ENCODE data around the gene PACS2. TPM values are rescaled to one million over a fixed set of nuclear protein-coding genes. Genes with fewer than 3 reads are reported as not detected.

PACS2 gene
- total and polyA plus RNA-seq, 2 experiments from 2014 or later, result 10.0 to 39.7 TPM

DNA sequence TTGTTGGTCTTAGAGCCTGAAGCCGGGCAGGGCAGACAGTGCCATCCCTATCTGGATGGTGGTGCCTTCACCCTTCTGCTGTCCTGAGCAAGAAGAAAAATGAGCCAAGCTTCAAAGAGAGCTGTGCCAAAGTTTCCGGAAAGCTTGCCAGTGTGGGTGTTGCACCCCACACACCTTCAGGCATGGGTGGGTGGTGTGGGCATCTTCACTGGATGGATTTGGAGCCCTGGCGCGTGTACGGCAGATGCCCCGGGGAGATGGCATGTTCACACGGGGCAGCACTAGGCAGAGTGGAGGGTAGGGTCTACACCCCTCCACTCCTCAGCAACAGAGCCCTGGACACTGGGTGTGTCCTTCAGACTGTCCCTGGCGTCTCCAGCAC lies 33.0 kb downstream of the PACS2 start:
- H3K4me3 ChIP-seq, result no peak overlapping the region
- no peaks in the 10 kb centered on the region for H3K9me2 ChIP-seq (ENCODE audit: insufficient read depth)
- H4K20me1 ChIP-seq (ENCODE audit: insufficient read depth), result 0 out of 2 replicates have a peak, but pooled peaks cover 5% of the 10 kb centered on the region
- H2AFZ ChIP-seq, result no peak overlapping the region
- no peaks in the 10 kb centered on the region for H3K36me3 ChIP-seq (ENCODE audit: low read depth)
- in situ Hi-C loops (cut with MboI), result no loop called here
- DNase-seq, result no peak
- peaks cover 31% of the 10 kb centered on the region for H3K79me2 ChIP-seq (ENCODE audit: insufficient read depth)
- H3K9ac ChIP-seq, result no peak overlapping the region
- 0 out of 2 replicates have a peak, but pooled peaks cover 4% of the 10 kb centered on the region for H3F3A ChIP-seq (ENCODE audit: insufficient read depth)
- 82 to 84% methylated on average over 8 of the region's 8 CpGs for WGBS, 2 experiments (ENCODE audit: low coverage in 1 of 2, low lambda C conversion rate in 2 of 2, missing lambda C conversion rate in 2 of 2)
- no peaks in the 10 kb centered on the region for H3K4me1 ChIP-seq (ENCODE audit: insufficient read depth)
- no peak overlapping the region for H3K4me2 ChIP-seq (ENCODE audit: unreplicated experiment)
- TF ChIP-seq EZH2 (IDR thresholded peaks at IDR 0.05; ENCODE audit: insufficient read depth, poor library complexity, severe bottlenecking) (no peak), EZH2phosphoT487 (IDR thresholded peaks at IDR 0.05; ENCODE audit: insufficient read depth, low read depth) (no peak)
- H3K9me3 ChIP-seq (ENCODE audit: low read depth), result no peaks in the 10 kb centered on the region
- H3K27ac ChIP-seq, result no peak overlapping the region
- no peaks in the 10 kb centered on the region for H3K27me3 ChIP-seq (replicated peaks; ENCODE audit: insufficient read depth)

DNA sequence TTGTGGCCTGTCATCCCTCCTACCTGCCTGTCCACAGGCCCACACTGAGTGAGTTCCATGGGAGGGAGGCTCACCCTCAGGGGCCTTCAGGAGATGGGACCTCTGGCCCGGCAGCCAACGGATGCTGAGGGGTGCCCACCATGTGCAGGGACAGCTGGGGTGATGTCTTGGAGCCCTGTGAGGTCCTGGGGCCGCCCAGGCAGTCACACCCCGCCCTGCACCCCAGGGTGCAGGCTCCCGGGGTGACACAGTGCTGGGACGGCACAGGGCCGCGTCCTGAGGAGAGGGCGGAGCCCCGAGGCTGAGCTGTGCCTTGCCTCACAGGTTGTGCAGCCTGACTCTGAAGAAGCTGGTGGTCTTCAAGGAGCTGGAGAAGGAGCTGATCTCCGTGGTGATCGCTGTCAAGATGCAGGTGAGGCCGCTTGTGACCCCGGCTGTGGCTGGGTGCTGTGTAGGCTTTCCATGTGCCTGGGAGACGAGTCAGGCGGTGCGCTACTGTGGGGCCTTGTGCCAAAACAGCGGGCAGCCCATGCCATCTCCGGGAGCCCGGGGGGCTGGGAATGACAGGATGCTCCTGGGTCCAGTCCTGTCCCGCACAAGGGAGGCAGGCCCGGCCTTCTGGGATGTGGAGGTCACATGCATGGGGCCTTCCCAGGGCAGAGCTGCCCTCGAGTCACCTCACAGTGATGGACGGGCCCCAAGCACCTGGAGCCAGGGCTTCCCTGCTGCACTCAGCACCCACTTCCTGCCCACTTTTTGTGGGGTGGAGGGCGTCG lies 33.8 kb downstream of the PACS2 start:
- WGBS, 2 experiments (ENCODE audit: low coverage in 1 of 2, low lambda C conversion rate in 2 of 2, missing lambda C conversion rate in 2 of 2), result 87 to 88% methylated on average over 24 to 26 of the region's 26 CpGs
- no peak overlapping the region for H3K27ac ChIP-seq

DNA sequence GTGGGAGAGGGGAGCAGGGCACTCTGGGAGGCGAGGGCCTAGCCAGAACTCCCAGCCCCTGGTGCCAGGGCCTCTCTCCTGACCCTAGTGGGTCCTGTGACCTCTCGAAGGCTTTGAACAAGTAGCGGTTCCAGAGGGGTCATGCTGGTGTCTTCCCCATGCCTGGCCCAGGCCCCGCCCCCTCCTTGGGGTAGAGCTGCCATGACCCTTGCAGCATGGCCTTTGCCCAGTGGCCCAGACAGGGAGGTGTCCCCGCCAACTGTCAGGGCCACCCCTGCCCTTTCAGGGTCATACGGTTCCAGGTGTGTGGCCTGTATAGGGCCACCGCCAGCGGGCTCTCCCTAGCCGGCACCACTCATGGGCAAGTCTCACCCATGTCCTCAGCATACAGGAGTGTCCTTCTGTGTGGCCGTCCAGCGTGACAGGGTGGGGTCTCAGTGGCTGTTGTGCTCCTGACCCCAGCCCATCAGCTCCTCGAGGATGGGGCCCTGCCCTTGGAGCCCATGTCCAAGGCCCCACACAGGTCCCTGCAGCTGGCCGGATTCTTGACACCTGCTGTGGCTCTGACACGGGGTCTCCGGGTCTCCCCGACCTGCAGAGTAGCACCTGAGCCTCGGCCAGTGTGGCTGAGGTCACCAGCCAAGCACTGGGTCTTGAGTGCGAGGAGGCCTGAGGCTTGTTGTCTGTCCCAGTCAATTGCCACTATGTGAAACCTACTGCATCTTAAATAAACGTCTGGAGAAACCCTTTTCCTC lies 34.6 kb downstream of the PACS2 start:
- TF ChIP-seq EZH2 (IDR thresholded peaks at IDR 0.05; ENCODE audit: insufficient read depth, poor library complexity, severe bottlenecking) (no peak), EZH2phosphoT487 (IDR thresholded peaks at IDR 0.05; ENCODE audit: insufficient read depth, low read depth) (no peak)
- DNase-seq, result no peak
- Histone ChIP-seq H3K36me3 (ENCODE audit: low read depth) (no peaks in the 10 kb centered on the region), H3F3A (ENCODE audit: insufficient read depth) (0 out of 2 replicates have a peak, but pooled peaks cover 4% of the 10 kb centered on the region), H3K4me2 (ENCODE audit: unreplicated experiment) (no peak overlapping the region), H3K9me2 (ENCODE audit: insufficient read depth) (no peaks in the 10 kb centered on the region), H3K79me2 (ENCODE audit: insufficient read depth) (peaks cover 17% of the 10 kb centered on the region), H3K9ac (no peak overlapping the region), H3K9me3 (ENCODE audit: low read depth) (no peaks in the 10 kb centered on the region), H3K27me3 (replicated peaks; ENCODE audit: insufficient read depth) (no peaks in the 10 kb centered on the region), H2AFZ (no peak overlapping the region), H3K4me3 (no peak overlapping the region), H3K4me1 (ENCODE audit: insufficient read depth) (no peaks in the 10 kb centered on the region), H3K27ac (no peak overlapping the region), H4K20me1 (ENCODE audit: insufficient read depth) (0 out of 2 replicates have a peak, but pooled peaks cover 5% of the 10 kb centered on the region)
- 85 to 87% methylated on average over 19 of the region's 19 CpGs for WGBS, 2 experiments (ENCODE audit: low coverage in 1 of 2, low lambda C conversion rate in 2 of 2, missing lambda C conversion rate in 2 of 2)
- in situ Hi-C loops (cut with MboI), result no loop called here

More for the DNA sequence above, 33.8 kb downstream of the PACS2 start:
- DNase-seq, result no peak
- no peak for TF ChIP-seq EZH2 (IDR thresholded peaks at IDR 0.05; ENCODE audit: insufficient read depth, poor library complexity, severe bottlenecking)
- TF ChIP-seq EZH2phosphoT487 (IDR thresholded peaks at IDR 0.05; ENCODE audit: insufficient read depth, low read depth), result no peak
- in situ Hi-C loops (cut with MboI), result no loop called here
- Histone ChIP-seq H3K9me2 (ENCODE audit: insufficient read depth) (no peaks in the 10 kb centered on the region), H3K9ac (no peak overlapping the region), H3K4me2 (ENCODE audit: unreplicated experiment) (no peak overlapping the region), H3K79me2 (ENCODE audit: insufficient read depth) (peaks cover 24% of the 10 kb centered on the region), H3K4me3 (no peak overlapping the region), H3K9me3 (ENCODE audit: low read depth) (no peaks in the 10 kb centered on the region), H4K20me1 (ENCODE audit: insufficient read depth) (0 out of 2 replicates have a peak, but pooled peaks cover 5% of the 10 kb centered on the region), H3K4me1 (ENCODE audit: insufficient read depth) (no peaks in the 10 kb centered on the region), H3F3A (ENCODE audit: insufficient read depth) (0 out of 2 replicates have a peak, but pooled peaks cover 4% of the 10 kb centered on the region), H2AFZ (no peak overlapping the region), H3K27me3 (replicated peaks; ENCODE audit: insufficient read depth) (no peaks in the 10 kb centered on the region), H3K36me3 (ENCODE audit: low read depth) (no peaks in the 10 kb centered on the region)

DNA sequence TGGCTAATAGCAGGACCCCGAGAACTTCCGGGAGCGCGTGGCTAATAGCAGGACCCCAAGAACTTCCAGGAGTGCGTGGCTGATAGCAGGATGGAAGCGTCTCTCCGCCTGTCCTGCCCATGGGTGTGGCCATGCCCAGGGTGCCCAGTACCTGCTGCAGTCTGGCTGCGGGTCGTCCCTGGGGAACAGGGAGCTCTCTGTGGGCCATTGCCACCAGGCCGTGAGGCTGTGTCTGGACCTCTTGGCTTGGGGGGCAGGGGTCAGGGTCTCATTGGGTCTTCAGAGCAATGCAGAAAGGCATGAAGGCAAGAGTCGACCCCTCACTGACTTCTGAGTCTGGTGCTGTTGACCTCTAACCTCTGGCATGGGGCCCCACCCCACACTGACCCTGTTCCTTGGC lies 35.4 kb downstream of the PACS2 start:
- H2AFZ ChIP-seq, result no peak overlapping the region
- no peak overlapping the region for H3K27ac ChIP-seq
- no peak for DNase-seq
- no peaks in the 10 kb centered on the region for H3K36me3 ChIP-seq (ENCODE audit: low read depth)
- no peaks in the 10 kb centered on the region for H3K9me2 ChIP-seq (ENCODE audit: insufficient read depth)
- WGBS, 2 experiments (ENCODE audit: low coverage in 1 of 2, low lambda C conversion rate in 2 of 2, missing lambda C conversion rate in 2 of 2), result 89 to 91% methylated on average over 4 to 11 of the region's 11 CpGs
- no peaks in the 10 kb centered on the region for H3K4me1 ChIP-seq (ENCODE audit: insufficient read depth)
- H3K9ac ChIP-seq, result no peak overlapping the region
- 0 out of 2 replicates have a peak, but pooled peaks cover 5% of the 10 kb centered on the region for H4K20me1 ChIP-seq (ENCODE audit: insufficient read depth)
- peaks cover 8% of the 10 kb centered on the region; the same call in 1 of the 2 replicates for H3K79me2 ChIP-seq (ENCODE audit: insufficient read depth)
- in situ Hi-C loops (cut with MboI), result no loop called here
- H3F3A ChIP-seq (ENCODE audit: insufficient read depth), result 0 out of 2 replicates have a peak, but pooled peaks cover 4% of the 10 kb centered on the region
- no peak overlapping the region for H3K4me3 ChIP-seq
- no peak overlapping the region for H3K4me2 ChIP-seq (ENCODE audit: unreplicated experiment)
- TF ChIP-seq EZH2phosphoT487 (IDR thresholded peaks at IDR 0.05; ENCODE audit: insufficient read depth, low read depth) (no peak), EZH2 (IDR thresholded peaks at IDR 0.05; ENCODE audit: insufficient read depth, poor library complexity, severe bottlenecking) (no peak)
- no peaks in the 10 kb centered on the region for H3K27me3 ChIP-seq (replicated peaks; ENCODE audit: insufficient read depth)
- H3K9me3 ChIP-seq (ENCODE audit: low read depth), result no peaks in the 10 kb centered on the region

Data from GM23248 (cell line).